Colonic mucosa (tissue), 4 donors: ENCODE measurements around the gene TMEM120B. TPM values are rescaled to one million over a fixed set of nuclear protein-coding genes. Genes with fewer than 3 reads are reported as not detected.

Experiments
- DNase-seq: peaks from one replicate; pipeline ENCODE4 v3.0.0-alpha.2; 2020
- H3K27ac ChIP-seq: fragments of 200-600 bp; one replicate; pipeline ENCODE4 v1.8.0; 2021
- H3K27me3 ChIP-seq: fragments of 200-600 bp; one replicate; pipeline ENCODE4 v1.8.0; 2021
- H3K36me3 ChIP-seq: fragments of 200-600 bp; one replicate; pipeline ENCODE4 v1.8.0; 2021
- H3K4me1 ChIP-seq: fragments of 200-600 bp; one replicate; pipeline ENCODE4 v1.8.0; 2021; ENCODE audit warnings: mild to moderate bottlenecking
- H3K4me3 ChIP-seq: fragments of 200-600 bp; one replicate; pipeline ENCODE4 v1.8.0; 2021
- H3K9ac ChIP-seq, 2 donors: one replicate each; pipeline ENCODE4 v1.7.0; 2013; ENCODE audit warnings: control low read depth in 2 of 2, low read depth in 2 of 2, low read length in 2 of 2
- H3K9me3 ChIP-seq: fragments of 200-600 bp; one replicate; pipeline ENCODE4 v1.8.0; 2021
- CTCF ChIP-seq: fragments of 200-600 bp; IDR thresholded peaks from one replicate; pipeline ENCODE4 v1.8.0; 2022; ENCODE audit warnings: antibody characterized with exemption, mild to moderate bottlenecking
- intact Hi-C: fragments of 100-400 bp; cut with DNase I; formaldehyde crosslinking; loops from one replicate; pipeline ENCODE4 v1.14.1; 2022
- total RNA-seq, 2 donors: library from RNA; stranded (reverse); fragmentation: NEBNext Ultra II Directional in 1 of 2; extraction: Animal tissue kit (Norgen Biotek cat#: 25700) in 1 of 2; gene quantifications; one replicate each; pipeline ENCODE4 v1.2.1, GENCODE V29; 2021
- donor health status: healthy.
- donor health status: DM: no; HTN: no; CAD: no.
- donor health status: DM: no; HTN: no; CAD: no.

Gene TMEM120B
- total RNA-seq, 2 donors from 2014 or later: 3.9 to 6.5 TPM

- Histone ChIP-seq H3K36me3 (no peaks in the 10 kb centered on the region), H3K4me3 (no peak overlapping the region)
Observed at GRCh38 chr12:121781998-121782979, 69.7 kb downstream of the TMEM120B start.

GRCh38 chr12:121783766-121784165 lies 71.2 kb downstream of the TMEM120B start:
- Histone ChIP-seq H3K27ac (no peak overlapping the region), H3K27me3 (no peaks in the 10 kb centered on the region), H3K4me1 (peaks cover 3% of the 10 kb centered on the region), H3K9ac (no peak overlapping the region), H3K36me3 (no peaks in the 10 kb centered on the region), H3K9me3 (no peaks in the 10 kb centered on the region), H3K4me3 (no peak overlapping the region)
- no peak for TF ChIP-seq CTCF
- intact Hi-C loops: no loop called here
- DNase-seq: no peak

More at GRCh38 chr12:121781998-121782979, 69.7 kb downstream of the TMEM120B start:
- DNase-seq: no peak
- Histone ChIP-seq H3K27ac (no peak overlapping the region), H3K27me3 (no peaks in the 10 kb centered on the region), H3K9ac (peak overlapping the region; percentile 9 to 35), H3K9me3 (no peaks in the 10 kb centered on the region), H3K4me1 (peaks cover 3% of the 10 kb centered on the region)
- intact Hi-C loops: no loop called here
- no peak for TF ChIP-seq CTCF

DNA sequence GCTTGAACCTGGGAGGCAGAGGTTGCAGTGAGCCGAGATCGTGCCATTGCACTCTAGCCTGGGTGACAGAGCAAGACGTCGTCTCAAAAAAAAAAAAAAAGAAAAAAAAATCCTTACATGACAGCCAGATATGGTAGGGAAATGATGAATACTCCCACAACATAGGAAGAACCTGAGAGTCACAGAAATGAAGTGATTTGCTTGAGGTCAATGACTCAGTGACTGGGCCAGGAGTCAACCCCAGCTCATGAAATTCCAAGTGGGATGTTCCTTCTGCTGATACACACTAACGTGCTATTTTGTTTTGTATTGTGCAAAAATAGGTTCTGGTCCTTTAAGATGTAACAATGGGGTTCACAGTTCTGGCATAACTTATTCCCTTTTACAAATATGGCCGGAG lies 71.9 kb downstream of the TMEM120B start:
- no peak overlapping the region for H3K27ac ChIP-seq
- H3K4me1 ChIP-seq: peaks cover 3% of the 10 kb centered on the region
- H3K4me3 ChIP-seq: no peak overlapping the region
- H3K9ac ChIP-seq: peak overlapping the region in 1 of 2 donors; percentile 28
- no peak for TF ChIP-seq CTCF
- H3K36me3 ChIP-seq: no peaks in the 10 kb centered on the region
- intact Hi-C loops: no loop called here
- DNase-seq: no peak
- no peaks in the 10 kb centered on the region for H3K9me3 ChIP-seq
- H3K27me3 ChIP-seq: no peaks in the 10 kb centered on the region

GRCh38 chr12:121786440-121786825 lies 73.9 kb downstream of the TMEM120B start:
- intact Hi-C loops: no loop called here
- Histone ChIP-seq H3K27me3 (no peaks in the 10 kb centered on the region), H3K9ac (no peak overlapping the region), H3K4me1 (peaks cover 6% of the 10 kb centered on the region), H3K4me3 (no peak overlapping the region), H3K36me3 (no peaks in the 10 kb centered on the region), H3K27ac (peak overlapping the region; percentile 67), H3K9me3 (no peaks in the 10 kb centered on the region)
- peak; percentile 90 for DNase-seq
- no peak for TF ChIP-seq CTCF

GRCh38 chr12:121787063-121788025 lies 74.8 kb downstream of the TMEM120B start:
- no peaks in the 10 kb centered on the region for H3K9me3 ChIP-seq
- H3K27me3 ChIP-seq: no peaks in the 10 kb centered on the region
- H3K36me3 ChIP-seq: no peaks in the 10 kb centered on the region
- TF ChIP-seq CTCF: no peak
- peak; percentile 61 for DNase-seq
- intact Hi-C loops: no loop called here
- no peak overlapping the region for H3K4me3 ChIP-seq
- peak overlapping the region; percentile 67 for H3K27ac ChIP-seq
- H3K9ac ChIP-seq: peak overlapping the region in 1 of 2 donors; percentile 13
- peaks cover 11% of the 10 kb centered on the region for H3K4me1 ChIP-seq
